HepG2 (cell line): ENCODE results near the gene CDK12. TPM values are rescaled to one million over a fixed set of nuclear protein-coding genes. Genes with fewer than 3 reads are reported as not detected.

ENCODE experiments used
- ATAC-seq: fragments of 200-7000 bp; cut with Tn5 transposase; 3 replicates; pipeline ENCODE4 v1.9.1; 2020; ENCODE audit warnings: mild to moderate bottlenecking, moderate library complexity
- BruUV-seq: library from RNA; stranded (reverse); fragments of 400-500 nt; replicated peaks from 2 replicates; lab custom pipeline; 2021; lab: Mats Ljungman, UMichigan
- CTCF ChIA-PET: fragments of 300-600 bp; formaldehyde crosslinking; extraction: SDS; loops from one replicate; lab custom pipeline; 2021; ENCODE audit warnings: low total read pairs, inconsistent platforms, low intra/inter-chr PET ratio; lab: Yijun Ruan, JAX
- POLR2A ChIA-PET: fragments of 350-600 bp; sonication (Branson Sonifier 250); formaldehyde crosslinking; loops from one replicate; lab custom pipeline; 2020; ENCODE audit warnings: antibody characterized with exemption, inconsistent platforms; lab: Yijun Ruan, JAX
- DNase-seq: peaks from one replicate; pipeline ENCODE4 v3.0.0-alpha.2; 2015; ENCODE audit warnings: low spot score
- FAIRE-seq: peaks from 3 replicates; lab custom pipeline; 2011; peaks lifted over from hg19 to GRCh38; lab: Jason Lieb, UNC
- H2AFZ ChIP-seq: one replicate; pipeline ENCODE4 v1.6.1; 2011; ENCODE audit warnings: low read length, inconsistent platforms
- H3K27ac ChIP-seq: fragments of 300-600 bp; 3 replicates; pipeline ENCODE4 v1.8.0; 2011; ENCODE audit warnings: mixed run types, mild to moderate bottlenecking, mixed read lengths, low read length, inconsistent platforms; ENCODE audit not compliant: insufficient read depth; ENCODE audit errors: extremely low read length
- H3K27me3 ChIP-seq, 2 experiments: fragments of 200-600 bp in 1 of 2; 2 replicates in 1 of 2; 3 replicates in 1 of 2; pipeline versions ENCODE4 v1.6.0 to v1.8.0; 2011; ENCODE audit warnings: low read length in 2 of 2, mild to moderate bottlenecking in 2 of 2, moderate library complexity in 2 of 2, inconsistent platforms in 1 of 2; ENCODE audit not compliant: insufficient read depth in 2 of 2, control insufficient read depth in 1 of 2
- H3K36me3 ChIP-seq, 2 experiments: fragments of 200-600 bp in 1 of 2; replicated peaks in 1 of 2; 2 replicates in 1 of 2; 3 replicates in 1 of 2; pipeline versions ENCODE4 v1.5.1 to v1.8.0; 2011; ENCODE audit warnings: low read length in 2 of 2, inconsistent platforms in 1 of 2; ENCODE audit not compliant: insufficient read depth in 2 of 2, control insufficient read depth in 1 of 2
- H3K4me1 ChIP-seq: 2 replicates; pipeline ENCODE4 v1.5.1; 2012; ENCODE audit warnings: low read length, inconsistent platforms; ENCODE audit not compliant: insufficient read depth
- H3K4me2 ChIP-seq: 2 replicates; pipeline ENCODE4 v1.6.0; 2011; ENCODE audit warnings: low read depth, low read length, inconsistent platforms
- H3K4me3 ChIP-seq, 3 experiments: fragments of 200-600 bp in 1 of 3; sonication (generic), shearing (Covaris generic) in 1 of 3; replicated peaks in 1 of 3; 2 replicates each; pipeline ENCODE4 v1.5.1; 2011 to 2016; ENCODE audit warnings: low read length in 3 of 3, inconsistent platforms in 2 of 3, low read depth in 2 of 3, mild to moderate bottlenecking in 2 of 3, control low read depth in 1 of 3, mixed read lengths in 1 of 3; ENCODE audit not compliant: insufficient read depth in 1 of 3
- H3K79me2 ChIP-seq: one replicate; pipeline ENCODE4 v1.6.1; 2011; ENCODE audit warnings: low read length, inconsistent platforms; ENCODE audit not compliant: insufficient read depth
- H3K9ac ChIP-seq: 2 replicates; pipeline ENCODE4 v1.6.0; 2011; ENCODE audit warnings: mild to moderate bottlenecking, low read depth, low read length, inconsistent platforms; ENCODE audit not compliant: insufficient read depth
- H3K9me3 ChIP-seq: 2 replicates; pipeline ENCODE4 v1.5.1; 2012; ENCODE audit warnings: mild to moderate bottlenecking, low read length
- H4K20me1 ChIP-seq: 2 replicates; pipeline ENCODE4 v1.6.0; 2011; ENCODE audit warnings: inconsistent platforms, mild to moderate bottlenecking, low read length, moderate library complexity; ENCODE audit not compliant: insufficient read depth
- BCLAF1 ChIP-seq: fragments of 450-650 bp; IDR thresholded peaks from 2 replicates; pipeline ENCODE4 v1.6.1; 2017; ENCODE audit warnings: mild to moderate bottlenecking
- GABPB1 ChIP-seq: IDR thresholded peaks from 2 replicates; pipeline ENCODE4 v1.6.1; 2016; ENCODE audit warnings: mild to moderate bottlenecking, missing genetic modification reagents, moderate library complexity, missing compliant biosample characterization
- POLR2G ChIP-seq: fragments of 200-400 bp; formaldehyde crosslinking; IDR thresholded peaks from 2 replicates; pipeline ENCODE4 v1.6.1; 2018; ENCODE audit warnings: mild to moderate bottlenecking, low read depth, low read length, moderate library complexity
- PRDM4 ChIP-seq: sonication (generic); formaldehyde crosslinking; IDR thresholded peaks from 2 replicates; pipeline ENCODE4 v1.9.0; 2021; ENCODE audit warnings: missing genetic modification reagents, borderline replicate concordance
- REL ChIP-seq: sonication (generic); formaldehyde crosslinking; conservative IDR thresholded peaks from 2 replicates; pipeline ENCODE4 v1.8.0; 2022; ENCODE audit warnings: mild to moderate bottlenecking, missing genetic modification reagents, moderate library complexity
- RELA ChIP-seq: sonication (generic); formaldehyde crosslinking; IDR thresholded peaks from 2 replicates; pipeline ENCODE4 v1.4.0; 2020; ENCODE audit warnings: missing genetic modification reagents
- SIX4 ChIP-seq: sonication (generic); formaldehyde crosslinking; IDR thresholded peaks from 2 replicates; pipeline ENCODE4 v1.4.0; 2020; ENCODE audit warnings: missing genetic modification reagents
- SMARCC2 ChIP-seq: fragments of 450-650 bp; IDR thresholded peaks from 2 replicates; pipeline ENCODE4 v1.6.1; 2017; ENCODE audit warnings: antibody characterized with exemption, mild to moderate bottlenecking
- SP140L ChIP-seq: sonication (generic); formaldehyde crosslinking; IDR thresholded peaks from 2 replicates; pipeline ENCODE4 v1.4.0; 2020; ENCODE audit warnings: missing genetic modification reagents, borderline replicate concordance
- TBX3 ChIP-seq: fragments of 450-650 bp; IDR thresholded peaks from 2 replicates; pipeline ENCODE4 v1.6.1; 2017; ENCODE audit warnings: antibody characterized with exemption, mild to moderate bottlenecking, inconsistent platforms, borderline replicate concordance
- TCF12 ChIP-seq, 2 experiments: fragments of 450-650 bp in 1 of 2; sonication (generic) in 1 of 2; formaldehyde crosslinking in 1 of 2; IDR thresholded peaks; 2 replicates each; pipeline versions ENCODE4 v1.6.1 to v1.8.0; 2017 to 2022; ENCODE audit warnings: antibody characterized with exemption in 1 of 2, mild to moderate bottlenecking in 1 of 2, missing genetic modification reagents in 1 of 2, moderate library complexity in 1 of 2
- U2AF1 ChIP-seq: fragments of 200-400 bp; formaldehyde crosslinking; optimal IDR thresholded peaks from 2 replicates; pipeline ENCODE3; 2017; ENCODE audit warnings: mild to moderate bottlenecking, low read depth, low read length
- ZBTB8A ChIP-seq: sonication (generic); formaldehyde crosslinking; IDR thresholded peaks from 2 replicates; pipeline ENCODE4 v1.4.0; 2020; ENCODE audit warnings: mild to moderate bottlenecking, low read depth, missing genetic modification reagents, borderline replicate concordance
- WGBS: methylation state at CpG from one replicate; pipeline ENCODE4 v1.1.6; 2017; ENCODE audit warnings: low lambda C conversion rate; 5-methylcytosine and 5-hydroxymethylcytosine counted together
- in situ Hi-C: cut with HindIII; loops from 2 replicates; pipeline ENCODE4 v1.10.0; 2017; ENCODE audit warnings: low pct_unique_long_range_greater_than_20kb; ENCODE audit not compliant: extremely low pct_ligation_motif_present
- intact Hi-C: fragments of 100-400 bp; cut with micrococcal nuclease; formaldehyde crosslinking; loops from one replicate; pipeline ENCODE4 v1.10.0; 2022; ENCODE audit not compliant: unreplicated experiment
- polyA plus RNA-seq, 8 experiments: library from polyadenylated mRNA; depleted of rRNA in 3 of 8; stranded (reverse) in 7 of 8; unstranded in 1 of 8; fragments of >200 nt; fragmentation: Illumina TruSeq in 4 of 8; extraction: Trizol in 4 of 8; gene quantifications; 2 replicates each; pipeline versions ENCODE4 v1.2.1 to v1.2.3, GENCODE V29; 2011 to 2016; ENCODE audit warnings: low read depth in 4 of 8, missing spikeins in 1 of 8, mixed read lengths in 1 of 8; ENCODE audit not compliant: insufficient read depth in 1 of 8
- total RNA-seq, 5 experiments: library from RNA; depleted of rRNA; stranded (reverse); fragments of >200 nt; fragmentation: Illumina TruSeq; extraction: Trizol; gene quantifications; 2 replicates each; pipeline ENCODE4 v1.2.3, GENCODE V29; 2016; ENCODE audit warnings: low read depth in 1 of 5

The CDK12 gene
- total and polyA plus RNA-seq, 2 of the 13 experiments (the other 11 are each of a cell fraction or from before 2014, with no cell fraction given): 24.0 to 88.6 TPM

- POLR2A ChIA-PET: no interaction called here
- Histone ChIP-seq H3K9me3 (no peaks in the 10 kb centered on the region), H3K4me1 (no peaks in the 10 kb centered on the region), H3K4me2 (no peak overlapping the region), H4K20me1 (no peaks in the 10 kb centered on the region), H3K4me3 (no peak overlapping the region), H3K27me3 (no peaks in the 10 kb centered on the region), H3K36me3 (no peaks in the 10 kb centered on the region), H2AFZ (no peak overlapping the region), H3K27ac (no peak overlapping the region), H3K9ac (no peak overlapping the region), H3K79me2 (no peaks in the 10 kb centered on the region)
- TF ChIP-seq SMARCC2 (no peak), RELA (no peak), GABPB1 (CRISPR knock-in tag) (no peak), TCF12 (IDR thresholded peaks at IDR 0.05) (no peak), TCF12 (CRISPR knock-in tag; IDR thresholded peaks at IDR 0.05) (no peak), BCLAF1 (no peak), REL (CRISPR knock-in tag) (no peak), U2AF1 (no peak), SP140L (CRISPR knock-in tag) (no peak), PRDM4 (CRISPR knock-in tag) (no peak), POLR2G (no peak), ZBTB8A (CRISPR knock-in tag) (no peak), SIX4 (CRISPR knock-in tag) (no peak), TBX3 (no peak)
- ATAC-seq: no peak
- no peak for DNase-seq
- in situ Hi-C loops (no loop called here), intact Hi-C loops (no loop called here)
- FAIRE-seq: no peak
- no TSS peak for BruUV-seq
- WGBS: 68% methylated on average over 11 of the region's 11 CpGs
- CTCF ChIA-PET: no interaction called here
Measured at GRCh38 chr17:39566094-39566850, 105.0 kb downstream of the CDK12 start.
